H9 (cell line): ENCODE measurements around the gene ARHGAP26. TPM values are rescaled to one million over a fixed set of nuclear protein-coding genes. Genes with fewer than 3 reads are reported as not detected.

Experiments
- DNase-seq: peaks from one replicate; pipeline ENCODE4 v3.0.0-alpha.2; 2017
- H2AFZ ChIP-seq: one replicate; pipeline ENCODE4 v1.6.1; 2013; ENCODE audit warnings: mild to moderate bottlenecking, low read length, control low read depth, moderate library complexity
- H2AK5ac ChIP-seq: 2 replicates; pipeline ENCODE4 v1.6.1; 2013; ENCODE audit warnings: low read length, control low read depth, mixed read lengths; ENCODE audit not compliant: insufficient read length
- H2BK120ac ChIP-seq: one replicate; pipeline ENCODE4 v1.6.1; 2013; ENCODE audit warnings: low read depth, mild to moderate bottlenecking, low read length, control low read depth, inconsistent platforms; ENCODE audit not compliant: poor library complexity, severe bottlenecking
- H2BK12ac ChIP-seq: 2 replicates; pipeline ENCODE4 v1.6.1; 2013; ENCODE audit warnings: low read length, control low read depth, mixed read lengths, low read depth; ENCODE audit not compliant: insufficient read length
- H2BK15ac ChIP-seq: 2 replicates; pipeline ENCODE4 v1.6.1; 2013; ENCODE audit warnings: low read depth, low read length, control low read depth
- H2BK20ac ChIP-seq: one replicate; pipeline ENCODE4 v1.6.1; 2013; ENCODE audit warnings: low read depth, mild to moderate bottlenecking, low read length, control low read depth, inconsistent platforms; ENCODE audit not compliant: poor library complexity, severe bottlenecking
- H2BK5ac ChIP-seq: 2 replicates; pipeline ENCODE4 v1.6.1; 2013; ENCODE audit warnings: low read length, control low read depth, mixed read lengths; ENCODE audit not compliant: insufficient read length
- H3K14ac ChIP-seq: 2 replicates; pipeline ENCODE4 v1.6.1; 2013; ENCODE audit warnings: low read length, control low read depth; ENCODE audit not compliant: insufficient read depth
- H3K18ac ChIP-seq: 2 replicates; pipeline ENCODE4 v1.6.1; 2013; ENCODE audit warnings: low read depth, mild to moderate bottlenecking, mixed read lengths, low read length, control low read depth; ENCODE audit not compliant: insufficient read length
- H3K23ac ChIP-seq: 2 replicates; pipeline ENCODE4 v1.6.1; 2013; ENCODE audit warnings: low read length, control low read depth, mixed read lengths, low read depth; ENCODE audit not compliant: insufficient read length
- H3K23me2 ChIP-seq: 2 replicates; pipeline ENCODE4 v1.6.1; 2013; ENCODE audit warnings: low read depth, mild to moderate bottlenecking, mixed read lengths, low read length, control low read depth; ENCODE audit not compliant: insufficient read length, poor library complexity, severe bottlenecking
- H3K27ac ChIP-seq: 2 replicates; pipeline ENCODE4 v1.5.1; 2013; ENCODE audit warnings: low read length, control low read depth, mixed read lengths, low read depth; ENCODE audit not compliant: insufficient read length
- H3K27me3 ChIP-seq: 2 replicates; pipeline ENCODE4 v1.6.1; 2013; ENCODE audit warnings: low read length, control low read depth, inconsistent platforms; ENCODE audit not compliant: insufficient read depth
- H3K4ac ChIP-seq: 2 replicates; pipeline ENCODE4 v1.6.1; 2013; ENCODE audit warnings: low read depth, mild to moderate bottlenecking, control low read depth, inconsistent platforms, low read length, moderate library complexity
- H3K4me1 ChIP-seq: 2 replicates; pipeline ENCODE4 v1.6.1; 2013; ENCODE audit warnings: low read length, control low read depth, inconsistent platforms; ENCODE audit not compliant: insufficient read depth
- H3K4me2 ChIP-seq: 2 replicates; pipeline ENCODE4 v1.6.1; 2013; ENCODE audit warnings: low read length, control low read depth, mixed read lengths; ENCODE audit not compliant: insufficient read length, insufficient read depth
- H3K56ac ChIP-seq: 2 replicates; pipeline ENCODE4 v1.6.1; 2013; ENCODE audit warnings: low read depth, mild to moderate bottlenecking, mixed read lengths, low read length, control low read depth; ENCODE audit not compliant: insufficient read length
- H3K79me1 ChIP-seq: 2 replicates; pipeline ENCODE4 v1.6.1; 2013; ENCODE audit warnings: low read depth, mild to moderate bottlenecking, moderate library complexity, low read length, control low read depth, inconsistent platforms; ENCODE audit not compliant: insufficient read depth, poor library complexity, severe bottlenecking
- H3K79me2 ChIP-seq: 2 replicates; pipeline ENCODE4 v1.6.1; 2013; ENCODE audit warnings: low read length, control low read depth, inconsistent platforms; ENCODE audit not compliant: insufficient read depth
- H3K9ac ChIP-seq: 2 replicates; pipeline ENCODE4 v1.6.1; 2013; ENCODE audit warnings: low read length, control low read depth, mixed read lengths; ENCODE audit not compliant: insufficient read length; ENCODE audit errors: extremely low read depth
- H3K9me3 ChIP-seq: one replicate; pipeline ENCODE4 v1.6.1; 2013; ENCODE audit warnings: low read depth, low read length, inconsistent platforms; ENCODE audit not compliant: control insufficient read depth
- H3T11ph ChIP-seq: one replicate; pipeline ENCODE4 v1.6.1; 2013; ENCODE audit warnings: mild to moderate bottlenecking, low read length, control low read depth, inconsistent platforms
- H4K20me1 ChIP-seq: one replicate; pipeline ENCODE4 v1.6.1; 2013; ENCODE audit not compliant: control insufficient read depth, insufficient read length, insufficient read depth
- H4K5ac ChIP-seq: 2 replicates; pipeline ENCODE4 v1.6.1; 2013; ENCODE audit warnings: low read depth, mild to moderate bottlenecking, mixed read lengths, low read length, control low read depth; ENCODE audit not compliant: insufficient read length
- H4K8ac ChIP-seq: replicated peaks from 2 replicates; pipeline ENCODE4 v1.6.1; 2013; ENCODE audit warnings: low read length, control low read depth, mixed read lengths, low read depth; ENCODE audit not compliant: insufficient read length
- H4K91ac ChIP-seq: 2 replicates; pipeline ENCODE4 v1.6.1; 2013; ENCODE audit warnings: low read depth, mild to moderate bottlenecking, moderate library complexity, mixed read lengths, low read length, control low read depth; ENCODE audit not compliant: insufficient read length
- H3K27ac Mint-ChIP-seq, 3 experiments: 2 replicates in 2 of 3; 3 replicates in 1 of 3; pipeline ENCODE4 v1.8.0; 2020 to 2021; ENCODE audit warnings: mixed read lengths in 3 of 3, mild to moderate bottlenecking in 1 of 3, moderate library complexity in 1 of 3
- H3K27me3 Mint-ChIP-seq: 2 replicates; pipeline ENCODE4 v1.8.0; 2021; ENCODE audit warnings: low read depth, mild to moderate bottlenecking, moderate library complexity, mixed read lengths
- H3K36me3 Mint-ChIP-seq, 3 experiments: 2 replicates in 2 of 3; 3 replicates in 1 of 3; pipeline ENCODE4 v1.8.0; 2020 to 2021; ENCODE audit warnings: low read depth in 3 of 3, mixed read lengths in 3 of 3; ENCODE audit not compliant: insufficient read depth in 1 of 3
- H3K4me1 Mint-ChIP-seq, 2 experiments: 2 replicates each; pipeline ENCODE4 v1.8.0; 2020; ENCODE audit warnings: mixed read lengths in 2 of 2
- H3K4me3 Mint-ChIP-seq, 2 experiments: 2 replicates in 1 of 2; 3 replicates in 1 of 2; pipeline ENCODE4 v1.8.0; 2020 to 2021; ENCODE audit warnings: mild to moderate bottlenecking in 2 of 2, mixed read lengths in 2 of 2, moderate library complexity in 1 of 2
- H3K9me3 Mint-ChIP-seq, 2 experiments: 2 replicates in 1 of 2; 3 replicates in 1 of 2; pipeline ENCODE4 v1.8.0; 2020; ENCODE audit warnings: mild to moderate bottlenecking in 2 of 2, mixed read lengths in 2 of 2, moderate library complexity in 1 of 2
- WGBS: extraction: QIAGEN DNeasy Blood & Tissue Kit; methylation state at CpG from one replicate; pipeline ENCODE4 v1.1.7; 2013; ENCODE audit warnings: missing lambda C conversion rate, low lambda C conversion rate, mixed read lengths; ENCODE audit not compliant: insufficient read length; ENCODE audit errors: extremely low coverage; 5-methylcytosine and 5-hydroxymethylcytosine counted together
- total RNA-seq: library from RNA; stranded (reverse); gene quantifications from 2 replicates; pipeline ENCODE4 v1.2.1, GENCODE V29; 2021
- TF ChIP-seq, protein P1 (sequence below): fragments of 200-600 bp; sonication (generic); conservative IDR thresholded peaks from 3 replicates; pipeline ENCODE4 v1.8.0; 2021; ENCODE audit warnings: antibody characterized with exemption, mild to moderate bottlenecking

ARHGAP26 gene
- total RNA-seq, 1 experiment from 2014 or later: 13.8 TPM

DNA sequence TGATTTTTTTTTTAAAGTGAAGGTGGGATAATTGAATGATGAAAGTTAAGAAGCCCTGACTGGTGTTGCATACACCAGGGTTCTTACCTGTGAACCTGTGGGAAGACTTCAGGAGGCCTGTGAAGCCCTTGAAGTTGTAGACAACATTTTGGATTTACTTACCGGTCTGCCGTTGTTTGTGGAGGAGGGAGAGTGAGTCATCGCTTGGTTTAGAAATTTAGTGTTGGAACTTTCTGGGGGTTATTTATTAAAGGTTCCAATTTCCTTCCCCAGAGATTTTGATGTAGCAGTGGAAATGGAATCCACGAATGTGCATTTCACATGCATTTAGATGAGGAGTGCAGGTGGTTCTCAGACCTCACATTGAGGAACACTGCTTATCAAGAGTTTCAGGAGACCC is 49.6 kb downstream of the ARHGAP26 start:
- Histone ChIP-seq H3K4me1 (peaks cover 6% of the 10 kb centered on the region; the same call in 1 of the 2 replicates), H3K79me2 (no peaks in the 10 kb centered on the region), H2BK12ac (no peak overlapping the region), H4K8ac (no peak overlapping the region), H4K20me1 (no peaks in the 10 kb centered on the region), H3K27ac (no peak overlapping the region), H3K18ac (no peak overlapping the region), H4K91ac (no peak overlapping the region), H3K4ac (no peak overlapping the region), H2AFZ (no peak overlapping the region), H2BK5ac (no peak overlapping the region), H3K4me2 (no peak overlapping the region), H3K23ac (no peak overlapping the region), H3K27me3 (no peaks in the 10 kb centered on the region), H3K79me1 (peaks cover 2% of the 10 kb centered on the region), H2BK120ac (no peak overlapping the region), H3K9me3 (no peaks in the 10 kb centered on the region), H2BK15ac (no peak overlapping the region), H4K5ac (no peak overlapping the region), H3T11ph (no peak overlapping the region), H3K14ac (no peak overlapping the region), H3K56ac (no peak overlapping the region), H3K23me2 (no peaks in the 10 kb centered on the region), H3K9ac (no peak overlapping the region), H2BK20ac (no peak overlapping the region), H2AK5ac (no peak overlapping the region)
- H3K27ac Mint-ChIP-seq: no peak overlapping the region
- no peaks in the 10 kb centered on the region for H3K9me3 Mint-ChIP-seq
- H3K36me3 Mint-ChIP-seq: no peaks in the 10 kb centered on the region
- no peaks in the 10 kb centered on the region for H3K27me3 Mint-ChIP-seq
- no peak for DNase-seq
- TF ChIP-seq, protein P1, sequence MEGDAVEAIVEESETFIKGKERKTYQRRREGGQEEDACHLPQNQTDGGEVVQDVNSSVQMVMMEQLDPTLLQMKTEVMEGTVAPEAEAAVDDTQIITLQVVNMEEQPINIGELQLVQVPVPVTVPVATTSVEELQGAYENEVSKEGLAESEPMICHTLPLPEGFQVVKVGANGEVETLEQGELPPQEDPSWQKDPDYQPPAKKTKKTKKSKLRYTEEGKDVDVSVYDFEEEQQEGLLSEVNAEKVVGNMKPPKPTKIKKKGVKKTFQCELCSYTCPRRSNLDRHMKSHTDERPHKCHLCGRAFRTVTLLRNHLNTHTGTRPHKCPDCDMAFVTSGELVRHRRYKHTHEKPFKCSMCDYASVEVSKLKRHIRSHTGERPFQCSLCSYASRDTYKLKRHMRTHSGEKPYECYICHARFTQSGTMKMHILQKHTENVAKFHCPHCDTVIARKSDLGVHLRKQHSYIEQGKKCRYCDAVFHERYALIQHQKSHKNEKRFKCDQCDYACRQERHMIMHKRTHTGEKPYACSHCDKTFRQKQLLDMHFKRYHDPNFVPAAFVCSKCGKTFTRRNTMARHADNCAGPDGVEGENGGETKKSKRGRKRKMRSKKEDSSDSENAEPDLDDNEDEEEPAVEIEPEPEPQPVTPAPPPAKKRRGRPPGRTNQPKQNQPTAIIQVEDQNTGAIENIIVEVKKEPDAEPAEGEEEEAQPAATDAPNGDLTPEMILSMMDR: no peak
- peaks cover 28 to 29% of the 10 kb centered on the region in 2 experiments for H3K4me1 Mint-ChIP-seq
- H3K4me3 Mint-ChIP-seq: no peak overlapping the region
- no CpG with 5 or more reads among the region's 4 CpGs for WGBS
